CD4-positive, alpha-beta T cell treated with Interleukin-4 for 4 hours (primary cell): ENCODE data around the gene UGT1A3.

ENCODE experiments used
- DNase-seq: peaks from one replicate; pipeline ENCODE4 v3.0.0-alpha.2; 2020

Gene UGT1A3

GRCh38 chr2:233761040-233761769, 32.4 kb downstream of the UGT1A3 start:
- DNase-seq = no peak

GRCh38 chr2:233764264-233764663, 35.4 kb downstream of the UGT1A3 start:
- no peak for DNase-seq

- no peak for DNase-seq
These were observed 35.9 kb downstream of the UGT1A3 start for GRCh38 chr2:233764761-233765160.

GRCh38 chr2:233766416-233766815, 37.6 kb downstream of the UGT1A3 start:
- no peak for DNase-seq

GRCh38 chr2:233768076-233768475, 39.2 kb downstream of the UGT1A3 start:
- DNase-seq = no peak

- DNase-seq = no peak
These were observed 40.4 kb downstream of the UGT1A3 start for GRCh38 chr2:233769260-233769659.

GRCh38 chr2:233772153-233772552, 43.3 kb downstream of the UGT1A3 start:
- no peak for DNase-seq

GRCh38 chr2:233772583-233772982, 43.7 kb downstream of the UGT1A3 start:
- no peak for DNase-seq

- DNase-seq = no peak
These were observed 45.0 kb downstream of the UGT1A3 start for GRCh38 chr2:233773854-233774253.

- no peak for DNase-seq
These were observed 46.6 kb downstream of the UGT1A3 start for GRCh38 chr2:233775414-233775813.

GRCh38 chr2:233778030-233778429, 49.2 kb downstream of the UGT1A3 start, which contains the start of gene MROH2A:
TSS of gene MROH2A (plus strand) at chr2:233778330. CDS start at chr2:233779359, 1,029 bp downstream.
- no peak for DNase-seq

GRCh38 chr2:233779722-233780121, 50.9 kb downstream of the UGT1A3 start:
- no peak for DNase-seq

GRCh38 chr2:233780771-233781170, 51.9 kb downstream of the UGT1A3 start:
- DNase-seq = no peak

GRCh38 chr2:233789554-233789953, 60.7 kb downstream of the UGT1A3 start:
- no peak for DNase-seq

GRCh38 chr2:233791151-233791882, 62.5 kb downstream of the UGT1A3 start:
- no peak for DNase-seq

- DNase-seq = no peak
These were observed 63.1 kb downstream of the UGT1A3 start for GRCh38 chr2:233791883-233792329.

GRCh38 chr2:233792720-233793119, 63.9 kb downstream of the UGT1A3 start:
- DNase-seq = no peak

- no peak for DNase-seq
These were observed 64.8 kb downstream of the UGT1A3 start for GRCh38 chr2:233793465-233794127.

- DNase-seq = no peak
These were observed 65.4 kb downstream of the UGT1A3 start for GRCh38 chr2:233794128-233794658.

- DNase-seq = no peak
These were observed 66.9 kb downstream of the UGT1A3 start for GRCh38 chr2:233795735-233796171.

GRCh38 chr2:233796254-233796653, 67.4 kb downstream of the UGT1A3 start:
- DNase-seq = no peak

- no peak for DNase-seq
These were observed 69.7 kb downstream of the UGT1A3 start for GRCh38 chr2:233798335-233799086.
